CD14-positive monocyte (primary cell): ENCODE results near the gene ANKRD31. TPM values are rescaled to one million over a fixed set of nuclear protein-coding genes. Genes with fewer than 3 reads are reported as not detected.
"Not testable (repeated sequence)": the region's sequence is repeated elsewhere in the genome, so short reads cannot be mapped to it uniquely, and the experiment has no call there.

Source experiments
- DNase-seq, 3 donors: peaks; one replicate each; pipeline ENCODE4 v3.0.0-alpha.2; 2011 to 2022
- H2AFZ ChIP-seq: 2 replicates; pipeline ENCODE4 v1.6.0; 2012; ENCODE audit warnings: mild to moderate bottlenecking, low read depth, low read length, inconsistent platforms; ENCODE audit not compliant: insufficient read depth, poor library complexity, severe bottlenecking
- H3K27ac ChIP-seq, 2 donors: 1 replicate in 1 of 2; 2 replicates in 1 of 2; pipeline ENCODE4 v1.5.1; 2012 to 2013; ENCODE audit warnings: low read length in 2 of 2, control low read depth in 1 of 2, inconsistent platforms in 1 of 2, low read depth in 1 of 2, mild to moderate bottlenecking in 1 of 2
- H3K27me3 ChIP-seq, 2 donors: one replicate each; pipeline versions ENCODE4 v1.6.0 to v1.6.1; 2011 to 2013; ENCODE audit warnings: low read length in 2 of 2; ENCODE audit not compliant: control insufficient read depth in 2 of 2, insufficient read depth in 2 of 2
- H3K36me3 ChIP-seq, 2 donors: replicated peaks in 1 of 2; 1 replicate in 1 of 2; 2 replicates in 1 of 2; pipeline versions ENCODE4 v1.5.1 to v1.6.1; 2012 to 2013; ENCODE audit warnings: low read length in 2 of 2, control low read depth in 1 of 2, inconsistent platforms in 1 of 2, mild to moderate bottlenecking in 1 of 2; ENCODE audit not compliant: insufficient read depth in 2 of 2, control insufficient read depth in 1 of 2
- H3K4me1 ChIP-seq, 2 donors: 1 replicate in 1 of 2; 2 replicates in 1 of 2; pipeline versions ENCODE4 v1.5.1 to v1.6.1; 2012 to 2013; ENCODE audit warnings: low read length in 2 of 2, control low read depth in 1 of 2, inconsistent platforms in 1 of 2, mild to moderate bottlenecking in 1 of 2, moderate library complexity in 1 of 2; ENCODE audit not compliant: insufficient read depth in 2 of 2, control insufficient read depth in 1 of 2
- H3K4me2 ChIP-seq: replicated peaks from 2 replicates; pipeline ENCODE3; 2012; ENCODE audit warnings: low read length, moderate library complexity, mild to moderate bottlenecking; ENCODE audit not compliant: poor library complexity, severe bottlenecking; ENCODE audit errors: extremely low read depth
- H3K4me3 ChIP-seq, 3 experiments: fragments of 200-600 bp in 1 of 3; sonication (generic) in 1 of 3; replicated peaks in 1 of 3; 1 replicate in 2 of 3; 2 replicates in 1 of 3; pipeline ENCODE4 v1.5.1; 2011 to 2013; ENCODE audit warnings: low read length in 3 of 3, mild to moderate bottlenecking in 3 of 3, control low read depth in 2 of 3, low read depth in 2 of 3, inconsistent platforms in 1 of 3, moderate library complexity in 1 of 3
- H3K79me2 ChIP-seq: 2 replicates; pipeline ENCODE4 v1.6.0; 2012; ENCODE audit warnings: mild to moderate bottlenecking, control low read depth, inconsistent platforms, low read length, moderate library complexity; ENCODE audit not compliant: insufficient read depth
- H3K9ac ChIP-seq: 2 replicates; pipeline ENCODE4 v1.6.0; 2017; ENCODE audit warnings: low read length, mild to moderate bottlenecking; ENCODE audit not compliant: insufficient read depth, poor library complexity, severe bottlenecking
- H3K9me3 ChIP-seq, 2 donors: replicated peaks in 1 of 2; 1 replicate in 1 of 2; 2 replicates in 1 of 2; pipeline versions ENCODE4 v1.5.1 to v1.6.1; 2012 to 2013; ENCODE audit warnings: low read length in 2 of 2, control low read depth in 1 of 2; ENCODE audit not compliant: control insufficient read depth in 1 of 2, insufficient read depth in 1 of 2
- H4K20me1 ChIP-seq: 2 replicates; pipeline ENCODE4 v1.6.0; 2012; ENCODE audit warnings: mild to moderate bottlenecking, low read length, control low read depth, moderate library complexity; ENCODE audit not compliant: insufficient read depth
- H3K27ac Mint-ChIP-seq, 7 donors: one replicate each; pipeline ENCODE4 v1.8.0; 2020; ENCODE audit warnings: mild to moderate bottlenecking in 7 of 7, mixed read lengths in 7 of 7, moderate library complexity in 6 of 7, inconsistent platforms in 2 of 7
- H3K27me3 Mint-ChIP-seq, 3 donors: one replicate each; pipeline ENCODE4 v1.8.0; 2021 to 2022; ENCODE audit warnings: low read depth in 3 of 3, mild to moderate bottlenecking in 3 of 3, mixed read lengths in 3 of 3, moderate library complexity in 3 of 3, inconsistent platforms in 1 of 3
- H3K36me3 Mint-ChIP-seq, 2 donors: one replicate each; pipeline ENCODE4 v1.8.0; 2020; ENCODE audit warnings: mixed read lengths in 2 of 2, inconsistent platforms in 1 of 2, mild to moderate bottlenecking in 1 of 2
- H3K4me1 Mint-ChIP-seq: one replicate; pipeline ENCODE4 v1.8.0; 2020; ENCODE audit warnings: mild to moderate bottlenecking, mixed read lengths
- H3K4me3 Mint-ChIP-seq, 2 donors: one replicate each; pipeline ENCODE4 v1.8.0; 2020; ENCODE audit warnings: mild to moderate bottlenecking in 2 of 2, mixed read lengths in 2 of 2, moderate library complexity in 1 of 2
- H3K9me3 Mint-ChIP-seq, 7 donors: one replicate each; pipeline ENCODE4 v1.8.0; 2020 to 2022; ENCODE audit warnings: mixed read lengths in 7 of 7, mild to moderate bottlenecking in 6 of 7, moderate library complexity in 6 of 7, inconsistent platforms in 2 of 7
- CTCF ChIP-seq: fragments of 200-600 bp; IDR thresholded peaks from one replicate; pipeline ENCODE4 v1.8.0; 2022; ENCODE audit warnings: antibody characterized with exemption, mild to moderate bottlenecking
- WGBS: methylation state at CpG from one replicate; pipeline ENCODE4 v1.1.5; 2013; ENCODE audit warnings: missing lambda C conversion rate; ENCODE audit not compliant: insufficient coverage; 5-methylcytosine and 5-hydroxymethylcytosine counted together
- intact Hi-C, 2 donors: fragments of 100-400 bp; cut with micrococcal nuclease; formaldehyde crosslinking; loops; one replicate each; pipeline versions ENCODE4 v1.15.0 to v1.15.1; 2023
- polyA plus RNA-seq, 3 donors: library from polyadenylated mRNA; depleted of rRNA in 1 of 3; unstranded in 2 of 3; stranded (reverse) in 1 of 3; fragments of 300-500 nt in 2 of 3; fragments of >200 nt in 1 of 3; fragmentation: Illumina TruSeq in 2 of 3; gene quantifications; 1 replicate in 2 of 3; 2 replicates in 1 of 3; pipeline ENCODE4 v1.2.3, GENCODE V29; 2012 to 2021

Gene ANKRD31
- polyA plus RNA-seq, 3 donors = 0.05 TPM; not detected in 2

GRCh38 chr5:75225506-75225905, 11.2 kb downstream of the ANKRD31 start:
- no peaks in the 10 kb centered on the region for H3K4me1 Mint-ChIP-seq

DNA sequence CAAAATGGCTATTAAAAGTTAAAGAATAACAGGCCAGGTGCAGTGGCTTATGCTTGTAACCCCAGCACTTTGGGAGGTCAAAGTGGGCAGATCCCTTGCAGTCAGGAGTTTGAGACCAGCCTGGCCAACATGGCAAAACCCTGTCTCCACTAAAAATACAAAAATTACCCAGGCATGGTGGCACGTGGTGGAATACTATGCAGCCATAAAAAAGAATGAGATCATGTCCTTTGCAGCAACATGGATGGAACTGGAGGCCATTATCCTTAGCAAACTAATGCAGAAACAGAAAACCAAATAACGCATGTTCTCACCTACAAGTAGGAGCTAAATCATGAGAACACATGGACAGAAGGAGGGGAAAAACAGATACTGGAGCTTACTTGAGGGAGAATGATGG, 15.9 kb downstream of the ANKRD31 start:
- H3K79me2 ChIP-seq, H3K27me3 ChIP-seq, H3K4me2 ChIP-seq, H3K4me1 ChIP-seq, H3K4me3 ChIP-seq, H4K20me1 ChIP-seq, H3K36me3 Mint-ChIP-seq, H3K27ac Mint-ChIP-seq, H3K4me1 Mint-ChIP-seq, H3K4me3 Mint-ChIP-seq, H3K9ac ChIP-seq, H3K27ac ChIP-seq, H2AFZ ChIP-seq, H3K27me3 Mint-ChIP-seq, DNase-seq, H3K36me3 ChIP-seq, H3K9me3 ChIP-seq, intact Hi-C loops: not testable (repeated sequence)
- peaks cover 8 to 26% (median 16%) of the 10 kb centered on the region in 7 donors for H3K9me3 Mint-ChIP-seq
- WGBS = 40% methylated on average over 1 of the region's 2 CpGs

More at GRCh38 chr5:75225506-75225905, 11.2 kb downstream of the ANKRD31 start:
- TF ChIP-seq CTCF = no peak
- H3K9me3 Mint-ChIP-seq = peaks cover under 1 to 8% (median 4%) of the 10 kb centered on the region in 7 donors
- no peaks in the 10 kb centered on the region for H3K79me2 ChIP-seq
- no peak overlapping the region for H3K27ac ChIP-seq
- no peak overlapping the region for H3K4me3 ChIP-seq
- H3K4me2 ChIP-seq = no peak overlapping the region
- no peak overlapping the region for H3K27ac Mint-ChIP-seq
- H4K20me1 ChIP-seq = no peaks in the 10 kb centered on the region
- no peak for DNase-seq
- no peak overlapping the region for H3K9ac ChIP-seq
- no peaks in the 10 kb centered on the region for H3K27me3 ChIP-seq
- H3K36me3 ChIP-seq = no peaks in the 10 kb centered on the region
- no peaks in the 10 kb centered on the region for H3K4me1 ChIP-seq
- intact Hi-C loops = no loop called here
- H3K27me3 Mint-ChIP-seq = peaks cover 0 to 5% (median 2%) of the 10 kb centered on the region in 3 donors
- H2AFZ ChIP-seq = no peak overlapping the region
- H3K9me3 ChIP-seq = no peaks in the 10 kb centered on the region
- no peaks in the 10 kb centered on the region for H3K36me3 Mint-ChIP-seq
- no peak overlapping the region for H3K4me3 Mint-ChIP-seq
